Activated CD4-positive, alpha-beta T cell treated with anti-CD3 and anti-CD28 coated beads for 36 hours (primary cell): Measurements from ENCODE around the gene CHPT1. TPM values are rescaled to one million over a fixed set of nuclear protein-coding genes. Genes with fewer than 3 reads are reported as not detected.

ENCODE experiments used
- ATAC-seq: fragments of 200-7000 bp; cut with Tn5 transposase; one replicate; pipeline ENCODE4 v1.10.0; 2021; ENCODE audit warnings: mild to moderate bottlenecking, moderate library complexity
- CTCF ChIA-PET: fragments of 350-600 bp; sonication (Branson Sonifier 250); formaldehyde crosslinking; loops from one replicate; lab custom pipeline; 2021; ENCODE audit warnings: antibody characterized with exemption; lab: Charles Lee
- POLR2A ChIA-PET: fragments of 350-600 bp; sonication (Branson Sonifier 250); formaldehyde crosslinking; loops from one replicate; lab custom pipeline; 2021; ENCODE audit warnings: antibody characterized with exemption, inconsistent platforms; lab: Charles Lee
- DNase-seq: peaks from one replicate; pipeline ENCODE4 v3.0.0-alpha.2; 2020
- H3K27ac Mint-ChIP-seq: one replicate; pipeline ENCODE4 v1.8.0; 2021; ENCODE audit warnings: mixed read lengths
- H3K27me3 Mint-ChIP-seq: one replicate; pipeline ENCODE4 v1.8.0; 2021; ENCODE audit warnings: mixed read lengths
- H3K36me3 Mint-ChIP-seq: one replicate; pipeline ENCODE4 v1.8.0; 2021; ENCODE audit warnings: low read depth, mixed read lengths
- H3K4me1 Mint-ChIP-seq: one replicate; pipeline ENCODE4 v1.8.0; 2021; ENCODE audit warnings: mixed read lengths
- H3K4me3 Mint-ChIP-seq: one replicate; pipeline ENCODE4 v1.8.0; 2021; ENCODE audit warnings: mild to moderate bottlenecking, moderate library complexity, mixed read lengths
- H3K9me3 Mint-ChIP-seq: one replicate; pipeline ENCODE4 v1.8.0; 2021; ENCODE audit warnings: low read depth, mixed read lengths
- intact Hi-C, 2 experiments: fragments of 100-400 bp; cut with DNase I in 1 of 2; cut with micrococcal nuclease in 1 of 2; formaldehyde crosslinking; loops; one replicate each; pipeline versions ENCODE4 v1.14.2 to v1.15.1; 2022 to 2024; cut with DNase I, micrococcal nuclease
- total RNA-seq, 2 experiments: library from RNA; stranded (reverse); gene quantifications; one replicate each; pipeline ENCODE4 v1.2.3, GENCODE V29; 2021

Gene CHPT1
- total RNA-seq, 2 experiments from 2014 or later: 12.2 to 15.2 TPM

- CTCF ChIA-PET: interaction anchor here (0.7 to 1.6 kb wide), 4 partner anchors 9 to 745 kb away, joined by 3 to 6 read pairs (median 3); no protein-coding TSS in a partner anchor
- Mint-ChIP-seq H3K27me3 (no peaks in the 10 kb centered on the region), H3K36me3 (peaks cover 4% of the 10 kb centered on the region), H3K4me1 (no peaks in the 10 kb centered on the region), H3K4me3 (no peak overlapping the region), H3K27ac (no peak overlapping the region), H3K9me3 (no peaks in the 10 kb centered on the region)
- no peak for DNase-seq
- POLR2A ChIA-PET: no interaction called here
- intact Hi-C loops: no loop called here
- no peak for ATAC-seq
These were observed 66.8 kb downstream of the CHPT1 start for GRCh38 chr12:101764051-101764792.

DNA sequence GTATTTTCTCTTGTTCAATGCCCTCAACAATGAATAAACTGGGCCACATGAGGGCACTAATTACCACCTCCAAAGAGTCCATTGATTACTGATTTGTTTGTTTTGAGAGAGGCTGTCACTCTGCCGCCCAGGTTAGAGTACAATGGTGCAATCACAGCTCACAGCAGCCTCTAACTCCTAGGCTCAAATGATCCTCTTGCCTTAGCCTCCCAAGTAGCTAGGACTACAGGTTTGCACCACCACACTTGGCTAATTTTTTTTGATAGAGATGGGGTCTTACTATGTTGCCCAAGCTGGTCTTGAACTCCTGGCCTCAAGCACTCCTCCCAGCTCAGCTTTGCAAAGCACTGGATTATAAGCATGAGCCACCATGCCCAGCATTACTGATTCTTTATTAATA, 70.1 kb downstream of the CHPT1 start:
- Mint-ChIP-seq H3K36me3 (peaks cover 11% of the 10 kb centered on the region), H3K9me3 (no peaks in the 10 kb centered on the region), H3K4me1 (peaks cover 7% of the 10 kb centered on the region), H3K4me3 (no peak overlapping the region), H3K27ac (no peak overlapping the region), H3K27me3 (no peaks in the 10 kb centered on the region)
- ATAC-seq: no peak
- intact Hi-C loops: no loop called here
- ChIA-PET POLR2A (no interaction called here), CTCF (interaction anchor here (0.6 to 8.1 kb wide), 4 partner anchors 26 to 150 kb away, joined by 3 to 280 read pairs (median 3); partner anchors contain the start of gene GNPTAB)
- no peak for DNase-seq

- Mint-ChIP-seq H3K4me3 (no peak overlapping the region), H3K27ac (no peak overlapping the region), H3K36me3 (peaks cover 14% of the 10 kb centered on the region), H3K27me3 (no peaks in the 10 kb centered on the region), H3K4me1 (peaks cover 9% of the 10 kb centered on the region), H3K9me3 (no peaks in the 10 kb centered on the region)
- CTCF ChIA-PET: interaction anchor here (0.6 to 8.1 kb wide), 3 partner anchors 9 to 351 kb away, joined by 3 to 280 read pairs (median 11); partner anchors contain the start of gene GNPTAB
- DNase-seq (no peak), ATAC-seq (no peak)
- intact Hi-C loops: no loop called here
- POLR2A ChIA-PET: no interaction called here
These were observed 71.3 kb downstream of the CHPT1 start for GRCh38 chr12:101768781-101769180.

DNA sequence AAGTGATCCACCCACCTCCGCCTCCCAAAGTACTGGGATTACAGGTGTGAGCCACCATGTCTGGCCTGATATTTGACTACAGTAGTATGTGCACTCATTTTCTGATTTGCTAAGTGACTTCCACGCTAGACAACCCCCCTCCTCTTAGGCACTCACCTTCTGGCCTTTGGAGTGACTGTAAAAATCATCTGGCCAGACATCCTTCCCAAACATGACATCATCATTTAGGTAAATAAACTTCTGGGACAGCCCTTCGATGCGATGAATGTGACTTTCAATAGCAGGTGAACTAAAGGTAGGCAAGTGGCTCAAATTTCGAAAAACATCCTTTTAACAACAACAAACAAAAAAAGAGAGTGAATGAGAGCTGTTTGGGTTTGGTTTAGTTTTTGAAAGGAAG, 72.4 kb downstream of the CHPT1 start:
- POLR2A ChIA-PET: no interaction called here

GRCh38 chr12:101772012-101772775, 74.8 kb downstream of the CHPT1 start:
- ChIA-PET POLR2A (interaction anchor here (0.6 kb wide), 1 partner anchor 181 kb away, joined by 5 read pairs; no protein-coding TSS in a partner anchor), CTCF (interaction anchor here (0.7 to 8.1 kb wide), 10 partner anchors 9 to 78 kb away, joined by 3 to 280 read pairs (median 4); partner anchors contain the start of gene GNPTAB)
- H3K4me1 Mint-ChIP-seq: peaks cover 9% of the 10 kb centered on the region
- ATAC-seq (peak; percentile 75), DNase-seq (no peak)
- no peak overlapping the region for H3K4me3 Mint-ChIP-seq
- H3K27ac Mint-ChIP-seq: no peak overlapping the region
- H3K27me3 Mint-ChIP-seq: no peaks in the 10 kb centered on the region
- intact Hi-C loops: loop anchor here in 1 of 2 experiments (5.0 kb wide), 1 partner anchor 365 kb away; the partner anchor contains the start of gene ARL1
- H3K36me3 Mint-ChIP-seq: peaks cover 11% of the 10 kb centered on the region
- H3K9me3 Mint-ChIP-seq: no peaks in the 10 kb centered on the region

More for the DNA sequence above, 72.4 kb downstream of the CHPT1 start:
- ATAC-seq (no peak), DNase-seq (no peak)
- Mint-ChIP-seq H3K4me1 (peaks cover 9% of the 10 kb centered on the region), H3K27ac (no peak overlapping the region), H3K4me3 (no peak overlapping the region), H3K27me3 (no peaks in the 10 kb centered on the region), H3K36me3 (peaks cover 14% of the 10 kb centered on the region), H3K9me3 (no peaks in the 10 kb centered on the region)
- intact Hi-C loops: loop anchor here in 1 of 2 experiments (5.0 kb wide), 1 partner anchor 363 kb away; the partner anchor contains the start of gene ARL1
- CTCF ChIA-PET: interaction anchor here (1.3 to 8.1 kb wide), 4 partner anchors 10 to 62 kb away, joined by 3 to 280 read pairs (median 7); partner anchors contain the start of gene GNPTAB

DNA sequence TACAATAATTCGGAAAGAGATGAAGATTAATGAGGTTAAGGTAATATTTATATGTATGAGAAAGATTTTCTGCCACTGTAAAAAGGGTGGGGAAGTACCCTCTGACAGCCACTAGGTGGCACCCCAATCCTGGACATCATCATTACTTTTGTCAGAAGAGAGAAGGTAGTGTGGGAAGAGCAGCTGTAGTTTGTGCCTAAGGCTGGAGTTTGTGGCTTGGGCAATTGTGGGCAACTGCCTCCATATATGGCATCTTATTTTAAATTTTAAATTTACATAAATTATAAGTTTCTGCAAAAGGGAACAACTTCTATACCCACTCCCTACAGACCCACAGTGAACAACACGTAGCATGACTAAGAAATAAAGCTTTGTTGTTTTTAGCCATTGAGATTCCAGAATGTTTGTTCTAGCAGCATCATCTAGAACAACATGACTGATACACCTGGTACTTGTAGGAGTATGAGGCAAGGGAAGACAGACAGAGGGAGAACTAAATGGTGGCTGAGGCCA, 76.3 kb downstream of the CHPT1 start:
- ATAC-seq: peak; percentile 87
- Mint-ChIP-seq H3K4me1 (peaks cover 9% of the 10 kb centered on the region), H3K36me3 (peaks cover 11% of the 10 kb centered on the region), H3K9me3 (no peaks in the 10 kb centered on the region), H3K27me3 (no peaks in the 10 kb centered on the region), H3K4me3 (no peak overlapping the region), H3K27ac (peak overlapping the region; percentile 65)
- intact Hi-C loops: loop anchor here (1.0 to 5.0 kb wide), 4 partner anchors 58 to 366 kb away; partner anchors contain the start of gene ARL1 (in 1 of the 2)
- POLR2A ChIA-PET: interaction anchor here (0.7 kb wide), 1 partner anchor 258 kb away, joined by 3 read pairs; no protein-coding TSS in a partner anchor
- CTCF ChIA-PET: interaction anchor here (0.6 to 8.1 kb wide), 22 partner anchors 9 to 966 kb away, joined by 3 to 280 read pairs (median 4); partner anchors contain the start of genes DRAM1 and GNPTAB
- DNase-seq: peak; percentile 78

GRCh38 chr12:101775816-101776215, 78.4 kb downstream of the CHPT1 start:
- H3K27ac Mint-ChIP-seq: peak overlapping the region; percentile 32
- peaks cover 14% of the 10 kb centered on the region for H3K36me3 Mint-ChIP-seq
- no peak overlapping the region for H3K4me3 Mint-ChIP-seq
- no peaks in the 10 kb centered on the region for H3K27me3 Mint-ChIP-seq
- H3K9me3 Mint-ChIP-seq: no peaks in the 10 kb centered on the region
- ChIA-PET POLR2A (interaction anchor here (0.6 kb wide), 1 partner anchor 29 kb away, joined by 7 read pairs; no protein-coding TSS in a partner anchor), CTCF (interaction anchor here (0.6 to 3.9 kb wide), 7 partner anchors 16 to 64 kb away, joined by 3 to 23 read pairs (median 3); partner anchors contain the start of gene GNPTAB)
- intact Hi-C loops: no loop called here
- no peak for ATAC-seq
- H3K4me1 Mint-ChIP-seq: peaks cover 11% of the 10 kb centered on the region
- DNase-seq: no peak

GRCh38 chr12:101777485-101777884, 80.0 kb downstream of the CHPT1 start:
- Mint-ChIP-seq H3K36me3 (peaks cover 14% of the 10 kb centered on the region), H3K4me3 (no peak overlapping the region), H3K9me3 (no peaks in the 10 kb centered on the region), H3K27ac (no peak overlapping the region), H3K4me1 (peaks cover 19% of the 10 kb centered on the region), H3K27me3 (no peaks in the 10 kb centered on the region)
- ChIA-PET POLR2A (no interaction called here), CTCF (interaction anchor here (0.6 to 3.9 kb wide), 7 partner anchors 28 to 63 kb away, joined by 3 to 23 read pairs (median 3); partner anchors contain the start of gene GNPTAB)
- ATAC-seq (no peak), DNase-seq (no peak)
- intact Hi-C loops: no loop called here

GRCh38 chr12:101777978-101778377, 80.5 kb downstream of the CHPT1 start:
- POLR2A ChIA-PET: no interaction called here

More at GRCh38 chr12:101777978-101778377, 80.5 kb downstream of the CHPT1 start:
- H3K27ac Mint-ChIP-seq: no peak overlapping the region
- intact Hi-C loops: no loop called here
- no peak for ATAC-seq
- peaks cover 14% of the 10 kb centered on the region for H3K36me3 Mint-ChIP-seq
- no peaks in the 10 kb centered on the region for H3K27me3 Mint-ChIP-seq
- H3K4me1 Mint-ChIP-seq: peaks cover 23% of the 10 kb centered on the region
- no peaks in the 10 kb centered on the region for H3K9me3 Mint-ChIP-seq
- no peak overlapping the region for H3K4me3 Mint-ChIP-seq
- no peak for DNase-seq
- CTCF ChIA-PET: interaction anchor here (0.8 to 3.9 kb wide), 3 partner anchors 46 to 62 kb away, joined by 3 to 23 read pairs (median 17); partner anchors contain the start of gene GNPTAB
